PFSK-1 (cell line): ENCODE results near the gene CHCT1.

Experiments
- POLR2AphosphoS5 ChIP-seq: IDR thresholded peaks from 2 replicates; pipeline ENCODE4 v1.6.1; 2012; ENCODE audit warnings: low read depth, mild to moderate bottlenecking, control low read depth, low read length, moderate library complexity
- SIN3A ChIP-seq: IDR thresholded peaks from 2 replicates; pipeline ENCODE4 v1.6.1; 2012; ENCODE audit warnings: mild to moderate bottlenecking, low read length, moderate library complexity, borderline replicate concordance; ENCODE audit not compliant: insufficient read depth
- TAF1 ChIP-seq: IDR thresholded peaks from 2 replicates; pipeline ENCODE4 v1.6.1; 2012; ENCODE audit warnings: low read length, control low read depth, borderline replicate concordance; ENCODE audit not compliant: insufficient read depth
- TF ChIP-seq, protein P1 (sequence below), 2 experiments: IDR thresholded peaks; 2 replicates each; pipeline versions ENCODE4 v1.6.1 to v1.8.0; 2011 to 2012; ENCODE audit warnings: low read depth in 2 of 2, low read length in 2 of 2, control low read depth in 1 of 2, inconsistent platforms in 1 of 2, mild to moderate bottlenecking in 1 of 2, moderate library complexity in 1 of 2; ENCODE audit not compliant: insufficient read depth in 1 of 2

DNA sequence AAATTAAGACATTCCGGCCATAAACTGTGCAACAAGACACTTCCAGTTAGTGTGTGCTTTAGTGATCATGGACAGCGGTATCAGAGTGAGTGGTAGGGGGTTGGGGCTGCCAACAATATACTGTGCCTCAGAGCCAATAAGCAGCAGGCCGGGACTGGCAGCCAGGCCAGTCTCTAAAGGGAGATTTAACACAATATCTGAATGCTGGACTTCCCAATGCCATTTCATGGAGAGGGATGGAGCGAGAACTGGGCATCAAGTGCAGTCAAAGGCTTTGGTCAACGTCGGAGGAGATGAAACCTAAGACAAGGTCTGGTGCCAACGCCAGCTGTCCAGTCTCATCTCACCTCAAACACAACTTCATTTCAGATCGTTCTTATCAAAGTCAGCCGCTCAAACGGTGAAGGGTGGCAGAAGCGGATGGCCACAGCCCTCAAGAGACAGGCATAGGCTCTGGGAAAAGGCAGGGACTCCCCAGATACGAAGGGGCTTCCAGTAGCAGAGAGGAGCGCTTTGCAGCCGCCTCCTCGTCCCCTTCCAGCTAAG lies 31.3 kb upstream of the CHCT1 start:
- TF ChIP-seq POLR2AphosphoS5 (no peak), SIN3A (no peak), TAF1 (no peak)
- TF ChIP-seq, protein P1, sequence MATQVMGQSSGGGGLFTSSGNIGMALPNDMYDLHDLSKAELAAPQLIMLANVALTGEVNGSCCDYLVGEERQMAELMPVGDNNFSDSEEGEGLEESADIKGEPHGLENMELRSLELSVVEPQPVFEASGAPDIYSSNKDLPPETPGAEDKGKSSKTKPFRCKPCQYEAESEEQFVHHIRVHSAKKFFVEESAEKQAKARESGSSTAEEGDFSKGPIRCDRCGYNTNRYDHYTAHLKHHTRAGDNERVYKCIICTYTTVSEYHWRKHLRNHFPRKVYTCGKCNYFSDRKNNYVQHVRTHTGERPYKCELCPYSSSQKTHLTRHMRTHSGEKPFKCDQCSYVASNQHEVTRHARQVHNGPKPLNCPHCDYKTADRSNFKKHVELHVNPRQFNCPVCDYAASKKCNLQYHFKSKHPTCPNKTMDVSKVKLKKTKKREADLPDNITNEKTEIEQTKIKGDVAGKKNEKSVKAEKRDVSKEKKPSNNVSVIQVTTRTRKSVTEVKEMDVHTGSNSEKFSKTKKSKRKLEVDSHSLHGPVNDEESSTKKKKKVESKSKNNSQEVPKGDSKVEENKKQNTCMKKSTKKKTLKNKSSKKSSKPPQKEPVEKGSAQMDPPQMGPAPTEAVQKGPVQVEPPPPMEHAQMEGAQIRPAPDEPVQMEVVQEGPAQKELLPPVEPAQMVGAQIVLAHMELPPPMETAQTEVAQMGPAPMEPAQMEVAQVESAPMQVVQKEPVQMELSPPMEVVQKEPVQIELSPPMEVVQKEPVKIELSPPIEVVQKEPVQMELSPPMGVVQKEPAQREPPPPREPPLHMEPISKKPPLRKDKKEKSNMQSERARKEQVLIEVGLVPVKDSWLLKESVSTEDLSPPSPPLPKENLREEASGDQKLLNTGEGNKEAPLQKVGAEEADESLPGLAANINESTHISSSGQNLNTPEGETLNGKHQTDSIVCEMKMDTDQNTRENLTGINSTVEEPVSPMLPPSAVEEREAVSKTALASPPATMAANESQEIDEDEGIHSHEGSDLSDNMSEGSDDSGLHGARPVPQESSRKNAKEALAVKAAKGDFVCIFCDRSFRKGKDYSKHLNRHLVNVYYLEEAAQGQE (IDR thresholded peaks at IDR 0.05; ENCODE audit: insufficient read depth in 1 of 2, low read depth in 2 of 2, low read length in 2 of 2), result no peak
